ENCODE data around the gene ZNF101.

DNA sequence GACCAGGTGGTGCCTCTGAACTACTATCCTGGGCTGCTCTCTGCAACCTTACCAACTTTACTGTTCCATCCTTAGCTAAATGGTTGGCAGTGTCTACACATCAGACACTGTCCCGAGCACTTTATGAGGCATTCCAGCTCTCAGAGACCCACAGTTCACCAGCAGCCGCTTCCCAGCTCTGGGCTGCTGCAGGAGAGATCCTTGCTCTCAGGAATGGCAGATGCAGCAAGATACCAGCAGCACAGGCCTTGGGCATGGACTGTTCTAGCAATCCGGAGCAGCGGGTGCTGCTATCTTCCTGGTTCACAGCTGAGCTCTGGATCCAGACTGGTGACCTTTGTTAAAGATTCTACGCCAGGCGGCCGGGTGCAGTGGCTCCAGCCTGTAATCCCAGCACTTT, 37.3 kb upstream of the ZNF101 start:
- TF ChIP-seq SIN3A (IDR thresholded peaks at IDR 0.05; ENCODE audit: borderline replicate concordance, insufficient read depth, low read depth, low read length) (no peak), POLR2AphosphoS5 (IDR thresholded peaks at IDR 0.05; ENCODE audit: low read depth, low read length) (no peak)
- TF ChIP-seq, protein P1, sequence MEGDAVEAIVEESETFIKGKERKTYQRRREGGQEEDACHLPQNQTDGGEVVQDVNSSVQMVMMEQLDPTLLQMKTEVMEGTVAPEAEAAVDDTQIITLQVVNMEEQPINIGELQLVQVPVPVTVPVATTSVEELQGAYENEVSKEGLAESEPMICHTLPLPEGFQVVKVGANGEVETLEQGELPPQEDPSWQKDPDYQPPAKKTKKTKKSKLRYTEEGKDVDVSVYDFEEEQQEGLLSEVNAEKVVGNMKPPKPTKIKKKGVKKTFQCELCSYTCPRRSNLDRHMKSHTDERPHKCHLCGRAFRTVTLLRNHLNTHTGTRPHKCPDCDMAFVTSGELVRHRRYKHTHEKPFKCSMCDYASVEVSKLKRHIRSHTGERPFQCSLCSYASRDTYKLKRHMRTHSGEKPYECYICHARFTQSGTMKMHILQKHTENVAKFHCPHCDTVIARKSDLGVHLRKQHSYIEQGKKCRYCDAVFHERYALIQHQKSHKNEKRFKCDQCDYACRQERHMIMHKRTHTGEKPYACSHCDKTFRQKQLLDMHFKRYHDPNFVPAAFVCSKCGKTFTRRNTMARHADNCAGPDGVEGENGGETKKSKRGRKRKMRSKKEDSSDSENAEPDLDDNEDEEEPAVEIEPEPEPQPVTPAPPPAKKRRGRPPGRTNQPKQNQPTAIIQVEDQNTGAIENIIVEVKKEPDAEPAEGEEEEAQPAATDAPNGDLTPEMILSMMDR (IDR thresholded peaks at IDR 0.05) = no peak
- TF ChIP-seq, protein P2, sequence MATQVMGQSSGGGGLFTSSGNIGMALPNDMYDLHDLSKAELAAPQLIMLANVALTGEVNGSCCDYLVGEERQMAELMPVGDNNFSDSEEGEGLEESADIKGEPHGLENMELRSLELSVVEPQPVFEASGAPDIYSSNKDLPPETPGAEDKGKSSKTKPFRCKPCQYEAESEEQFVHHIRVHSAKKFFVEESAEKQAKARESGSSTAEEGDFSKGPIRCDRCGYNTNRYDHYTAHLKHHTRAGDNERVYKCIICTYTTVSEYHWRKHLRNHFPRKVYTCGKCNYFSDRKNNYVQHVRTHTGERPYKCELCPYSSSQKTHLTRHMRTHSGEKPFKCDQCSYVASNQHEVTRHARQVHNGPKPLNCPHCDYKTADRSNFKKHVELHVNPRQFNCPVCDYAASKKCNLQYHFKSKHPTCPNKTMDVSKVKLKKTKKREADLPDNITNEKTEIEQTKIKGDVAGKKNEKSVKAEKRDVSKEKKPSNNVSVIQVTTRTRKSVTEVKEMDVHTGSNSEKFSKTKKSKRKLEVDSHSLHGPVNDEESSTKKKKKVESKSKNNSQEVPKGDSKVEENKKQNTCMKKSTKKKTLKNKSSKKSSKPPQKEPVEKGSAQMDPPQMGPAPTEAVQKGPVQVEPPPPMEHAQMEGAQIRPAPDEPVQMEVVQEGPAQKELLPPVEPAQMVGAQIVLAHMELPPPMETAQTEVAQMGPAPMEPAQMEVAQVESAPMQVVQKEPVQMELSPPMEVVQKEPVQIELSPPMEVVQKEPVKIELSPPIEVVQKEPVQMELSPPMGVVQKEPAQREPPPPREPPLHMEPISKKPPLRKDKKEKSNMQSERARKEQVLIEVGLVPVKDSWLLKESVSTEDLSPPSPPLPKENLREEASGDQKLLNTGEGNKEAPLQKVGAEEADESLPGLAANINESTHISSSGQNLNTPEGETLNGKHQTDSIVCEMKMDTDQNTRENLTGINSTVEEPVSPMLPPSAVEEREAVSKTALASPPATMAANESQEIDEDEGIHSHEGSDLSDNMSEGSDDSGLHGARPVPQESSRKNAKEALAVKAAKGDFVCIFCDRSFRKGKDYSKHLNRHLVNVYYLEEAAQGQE (IDR thresholded peaks at IDR 0.05; ENCODE audit: insufficient read depth in 1 of 2, low read depth in 2 of 2, low read length in 1 of 2) = no peak
